Body of pancreas (tissue), 4 donors: Measurements from ENCODE around the gene RGS17. TPM values are rescaled to one million over a fixed set of nuclear protein-coding genes. Genes with fewer than 3 reads are reported as not detected.
"Not testable (repeated sequence)": the region's sequence is repeated elsewhere in the genome, so short reads cannot be mapped to it uniquely, and the experiment has no call there.

Experiments used
- ATAC-seq: fragments of 150-250 bp; one replicate; pipeline ENCODE4 v1.9.1; 2016
- DNase-seq, 4 donors: peaks; one replicate each; pipeline ENCODE4 v3.0.0-alpha.2; 2019
- H3K27ac ChIP-seq, 4 donors: fragments of 200-600 bp; sonication (generic); 1 replicate in 3 of 4; 2 replicates in 1 of 4; pipeline versions ENCODE4 v1.5.1 to v1.6.1; 2016 to 2019; ENCODE audit warnings: mild to moderate bottlenecking in 1 of 4, mixed read lengths in 1 of 4, moderate library complexity in 1 of 4
- H3K27me3 ChIP-seq, 2 donors: fragments of 200-600 bp; sonication (generic); one replicate each; pipeline ENCODE4 v1.6.0; 2016; ENCODE audit warnings: mild to moderate bottlenecking in 1 of 2
- H3K36me3 ChIP-seq, 2 donors: fragments of 200-600 bp; sonication (generic); replicated peaks in 1 of 2; 2 replicates each; pipeline ENCODE4 v1.5.1; 2016; ENCODE audit warnings: low read depth in 2 of 2; ENCODE audit not compliant: insufficient read depth in 1 of 2
- H3K4me1 ChIP-seq: fragments of 200-600 bp; sonication (generic); one replicate; pipeline ENCODE4 v1.6.0; 2016
- H3K4me3 ChIP-seq, 2 donors: fragments of 200-600 bp; sonication (generic); 1 replicate in 1 of 2; 2 replicates in 1 of 2; pipeline ENCODE4 v1.5.1; 2016 to 2019
- H3K9me3 ChIP-seq, 3 donors: fragments of 200-600 bp; sonication (generic); 1 replicate in 2 of 3; 2 replicates in 1 of 3; pipeline ENCODE4 v1.5.1; 2016
- CTCF ChIP-seq, 7 experiments: fragments of 450-650 bp in 4 of 7; fragments of 200-600 bp in 3 of 7; sonication (generic) in 3 of 7; IDR thresholded peaks; one replicate each; pipeline ENCODE4 v1.5.1; 2016 to 2019; ENCODE audit warnings: antibody characterized with exemption in 7 of 7
- POLR2A ChIP-seq, 3 donors: fragments of 450-650 bp; IDR thresholded peaks; one replicate each; pipeline ENCODE4 v1.6.1; 2016; ENCODE audit warnings: antibody characterized with exemption in 3 of 3, mild to moderate bottlenecking in 2 of 3
- WGBS, 2 donors: methylation state at CpG; one replicate each; pipeline ENCODE4 v1.1.5; 2017; 5-methylcytosine and 5-hydroxymethylcytosine counted together
- intact Hi-C: fragments of 100-400 bp; cut with DNase I; formaldehyde crosslinking; loops from one replicate; pipeline ENCODE4 v1.15.1; 2023
- total RNA-seq, 2 donors: library from RNA; depleted of rRNA; stranded (reverse); fragments of >200 nt; gene quantifications; one replicate each; pipeline ENCODE4 v1.1.0, GENCODE V29; 2016

RGS17 gene
- total RNA-seq, 2 donors from 2014 or later = 0.33 to 1.0 TPM

- intact Hi-C loops = no loop called here
- Histone ChIP-seq H3K4me1 (no peaks in the 10 kb centered on the region), H3K4me3 (no peak overlapping the region), H3K36me3 (peaks cover 4 to 8% of the 10 kb centered on the region in 2 donors), H3K9me3 (no peaks in the 10 kb centered on the region), H3K27ac (no peak overlapping the region), H3K27me3 (no peaks in the 10 kb centered on the region)
- TF ChIP-seq CTCF (IDR thresholded peaks at IDR 0.05) = no peak
- TF ChIP-seq POLR2A (IDR thresholded peaks at IDR 0.05) = no peak
- DNase-seq (no peak), ATAC-seq (no peak)
These were observed 137.2 kb downstream of the RGS17 start for GRCh38 chr6:152993847-152994246.

GRCh38 chr6:152993431-152993830 is 137.7 kb downstream of the RGS17 start:
- intact Hi-C loops = no loop called here
- ATAC-seq = no peak
- peaks cover 4 to 8% of the 10 kb centered on the region in 2 donors for H3K36me3 ChIP-seq
- TF ChIP-seq POLR2A (IDR thresholded peaks at IDR 0.05) (no peak), CTCF (IDR thresholded peaks at IDR 0.05) (no peak)
- H3K27me3 ChIP-seq = no peaks in the 10 kb centered on the region
- H3K4me1 ChIP-seq = no peaks in the 10 kb centered on the region
- H3K4me3 ChIP-seq = no peak overlapping the region
- DNase-seq = no peak
- H3K9me3 ChIP-seq = no peaks in the 10 kb centered on the region
- no peak overlapping the region for H3K27ac ChIP-seq

GRCh38 chr6:152986978-152987377 is 144.1 kb downstream of the RGS17 start:
- Histone ChIP-seq H3K27ac (no peak overlapping the region), H3K4me3 (no peak overlapping the region), H3K36me3 (peaks cover 0 to under 1% of the 10 kb centered on the region in 2 donors), H3K4me1 (peaks cover 17% of the 10 kb centered on the region), H3K27me3 (no peaks in the 10 kb centered on the region), H3K9me3 (no peaks in the 10 kb centered on the region)
- intact Hi-C loops = no loop called here
- 82 to 92% methylated on average over 2 of the region's 2 CpGs for WGBS, 2 donors
- ATAC-seq = no peak
- TF ChIP-seq CTCF (IDR thresholded peaks at IDR 0.05) (no peak), POLR2A (IDR thresholded peaks at IDR 0.05) (no peak)
- no peak for DNase-seq

GRCh38 chr6:152985300-152985699 is 145.8 kb downstream of the RGS17 start:
- DNase-seq, H3K27ac ChIP-seq, H3K36me3 ChIP-seq, H3K9me3 ChIP-seq, H3K27me3 ChIP-seq, H3K4me3 ChIP-seq, ATAC-seq, intact Hi-C loops: not testable (repeated sequence)
- WGBS, 2 donors = 86 to 90% methylated on average over 11 of the region's 11 CpGs
- peaks cover 19% of the 10 kb centered on the region for H3K4me1 ChIP-seq

GRCh38 chr6:152984513-152984872 is 146.6 kb downstream of the RGS17 start:
- TF ChIP-seq POLR2A (IDR thresholded peaks at IDR 0.05) (no peak), CTCF (IDR thresholded peaks at IDR 0.05) (no peak)
- Histone ChIP-seq H3K27me3 (no peaks in the 10 kb centered on the region), H3K36me3 (no peaks in the 10 kb centered on the region), H3K4me3 (no peak overlapping the region), H3K27ac (peak overlapping the region in 2 of 4 donors; percentile 90 to 91), H3K4me1 (peaks cover 19% of the 10 kb centered on the region), H3K9me3 (no peaks in the 10 kb centered on the region)
- no peak for DNase-seq
- no peak for ATAC-seq
- 6 to 14% methylated on average over 7 of the region's 7 CpGs for WGBS, 2 donors
- intact Hi-C loops = no loop called here
